Limb (tissue), 2 donors: ENCODE measurements around the gene WDR37.

Experiments used
- DNase-seq, 2 donors: peaks; one replicate each; pipeline ENCODE4 v3.0.0-alpha.2; 2016; ENCODE audit errors: extremely low spot score in 2 of 2

The WDR37 gene

GRCh38 chr10:1074052-1074747 is 18.0 kb downstream of the WDR37 start:
- DNase-seq: no peak

- DNase-seq: no peak
These were observed 18.6 kb downstream of the WDR37 start for GRCh38 chr10:1074748-1075308.

GRCh38 chr10:1078668-1079067 is 22.5 kb downstream of the WDR37 start:
- no peak for DNase-seq

- DNase-seq: no peak
These were observed 27.4 kb downstream of the WDR37 start for GRCh38 chr10:1083581-1083980.

GRCh38 chr10:1084011-1084950 is 28.1 kb downstream of the WDR37 start:
- DNase-seq: no peak

- no peak for DNase-seq
These were observed 29.1 kb downstream of the WDR37 start for GRCh38 chr10:1085258-1085657.

- no peak for DNase-seq
These were observed 30.6 kb downstream of the WDR37 start for GRCh38 chr10:1086787-1087186.

GRCh38 chr10:1089017-1089689 is 33.0 kb downstream of the WDR37 start:
- no peak for DNase-seq

- DNase-seq: no peak
These were observed 34.5 kb downstream of the WDR37 start for GRCh38 chr10:1090696-1091095.

- DNase-seq: no peak
These were observed 37.5 kb downstream of the WDR37 start for GRCh38 chr10:1093696-1094095.

GRCh38 chr10:1094112-1095057 is 38.2 kb downstream of the WDR37 start:
- DNase-seq: no peak

GRCh38 chr10:1095498-1095897 is 39.3 kb downstream of the WDR37 start:
- no peak for DNase-seq

- DNase-seq: no peak
These were observed 40.2 kb downstream of the WDR37 start for GRCh38 chr10:1096287-1096889.

GRCh38 chr10:1097436-1097835 is 41.3 kb downstream of the WDR37 start:
- no peak for DNase-seq

GRCh38 chr10:1100143-1100542 is 44.0 kb downstream of the WDR37 start:
- DNase-seq: no peak

GRCh38 chr10:1100691-1101368 is 44.6 kb downstream of the WDR37 start:
- DNase-seq: no peak

GRCh38 chr10:1101946-1102345 is 45.8 kb downstream of the WDR37 start:
- no peak for DNase-seq

- DNase-seq: no peak
These were observed 46.2 kb downstream of the WDR37 start for GRCh38 chr10:1102416-1102815.

- no peak for DNase-seq
These were observed 46.6 kb downstream of the WDR37 start for GRCh38 chr10:1102831-1103230.

GRCh38 chr10:1103551-1103950 is 47.4 kb downstream of the WDR37 start:
- DNase-seq: no peak
